ENCODE results near the gene ZBTB9.
"Not testable (repeated sequence)": the region's sequence is repeated elsewhere in the genome, so short reads cannot be mapped to it uniquely, and the experiment has no call there.

ZBTB9 gene

DNA sequence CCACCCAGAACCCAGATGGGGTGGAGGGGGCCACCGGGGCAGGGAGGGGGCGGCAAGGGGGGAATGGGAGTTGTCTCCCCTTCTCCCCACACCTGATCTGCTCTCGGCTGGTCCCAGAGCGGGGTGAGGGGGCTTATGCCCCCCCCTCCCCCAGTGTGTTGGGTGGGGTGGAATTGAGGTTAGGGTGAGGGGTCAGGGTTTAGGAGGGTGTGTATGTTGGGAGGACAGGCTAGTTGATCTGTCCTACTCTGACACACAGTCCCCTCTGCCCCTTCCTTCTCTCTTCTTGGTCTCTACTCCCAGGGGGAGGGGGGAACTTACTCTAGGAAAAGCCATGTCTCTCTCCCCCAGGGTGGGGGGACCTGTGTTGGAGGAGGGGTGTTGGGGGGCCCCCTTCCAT, 1.9 kb upstream of the ZBTB9 start:
- no peak for TF ChIP-seq ZNF274 (IDR thresholded peaks at IDR 0.05; ENCODE audit: low read depth, low read length)
- no peak overlapping the region for H3K4me3 ChIP-seq (ENCODE audit: low read length)

DNA sequence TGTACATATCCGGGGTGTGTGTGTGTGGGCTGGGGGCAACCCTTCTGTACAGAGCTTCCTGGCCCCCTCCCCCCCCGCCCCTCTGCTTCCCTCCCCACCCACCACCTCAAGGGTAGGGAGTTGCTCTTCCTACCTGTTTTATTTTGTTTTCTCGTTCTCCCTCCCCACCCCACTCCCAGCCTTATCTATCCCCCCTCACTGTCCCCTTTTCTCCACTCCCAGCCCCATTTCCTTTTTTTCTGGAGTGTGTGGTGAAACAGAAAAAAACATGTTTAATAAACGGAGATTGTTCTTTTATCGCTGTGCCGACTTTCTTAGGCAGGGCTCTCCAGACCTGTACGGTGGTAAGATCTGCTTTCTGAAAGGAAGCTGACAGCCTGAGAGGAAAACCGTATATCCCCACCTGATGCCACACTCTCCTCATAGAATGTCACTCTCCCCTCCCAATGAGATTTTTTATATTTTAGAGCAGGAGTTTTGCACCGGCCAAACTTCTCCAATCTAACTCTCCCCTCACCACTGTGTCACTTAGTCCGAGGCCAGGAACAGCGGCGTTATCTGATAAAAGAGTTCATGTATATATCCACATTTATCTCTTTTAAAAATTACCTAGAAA, 875 bp upstream of the ZBTB9 start:
- H3K4me3 ChIP-seq (ENCODE audit: low read length), result peak overlapping the region; percentile 96
- TF ChIP-seq ZNF274 (IDR thresholded peaks at IDR 0.05; ENCODE audit: low read depth, low read length), result no peak

DNA sequence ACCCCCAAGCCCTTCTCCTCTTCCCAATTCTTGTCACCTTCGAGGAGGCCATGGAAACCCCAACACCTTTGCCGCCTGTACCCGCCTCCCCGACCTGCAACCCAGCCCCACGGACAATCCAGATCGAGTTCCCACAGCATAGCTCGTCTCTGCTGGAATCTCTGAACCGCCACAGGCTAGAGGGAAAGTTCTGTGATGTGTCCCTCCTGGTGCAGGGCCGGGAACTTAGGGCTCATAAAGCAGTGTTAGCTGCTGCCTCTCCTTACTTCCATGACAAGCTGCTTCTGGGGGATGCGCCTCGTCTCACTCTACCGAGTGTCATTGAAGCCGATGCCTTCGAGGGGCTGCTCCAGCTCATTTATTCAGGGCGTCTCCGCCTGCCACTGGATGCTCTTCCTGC, 675 bp downstream of the ZBTB9 start:
- H3K4me3 ChIP-seq (ENCODE audit: low read length), result peak overlapping the region; percentile 86
- no peak for TF ChIP-seq ZNF274 (IDR thresholded peaks at IDR 0.05; ENCODE audit: low read depth, low read length)

DNA sequence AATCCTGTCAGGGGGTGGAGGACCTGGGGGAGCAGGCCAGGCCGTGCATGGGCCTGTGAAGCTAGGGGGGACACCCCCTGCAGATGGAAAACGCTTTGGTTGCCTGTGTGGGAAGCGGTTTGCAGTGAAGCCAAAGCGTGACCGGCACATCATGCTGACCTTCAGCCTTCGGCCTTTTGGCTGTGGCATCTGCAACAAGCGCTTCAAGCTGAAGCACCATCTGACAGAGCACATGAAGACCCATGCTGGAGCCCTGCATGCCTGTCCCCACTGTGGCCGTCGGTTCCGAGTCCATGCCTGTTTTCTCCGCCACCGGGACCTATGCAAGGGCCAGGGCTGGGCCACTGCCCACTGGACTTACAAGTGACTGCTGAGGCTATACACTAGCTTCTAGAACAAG, 1.8 kb downstream of the ZBTB9 start:
- no peak overlapping the region for H3K4me3 ChIP-seq (ENCODE audit: low read length)
- no peak for TF ChIP-seq ZNF274 (IDR thresholded peaks at IDR 0.05; ENCODE audit: low read depth, low read length)

DNA sequence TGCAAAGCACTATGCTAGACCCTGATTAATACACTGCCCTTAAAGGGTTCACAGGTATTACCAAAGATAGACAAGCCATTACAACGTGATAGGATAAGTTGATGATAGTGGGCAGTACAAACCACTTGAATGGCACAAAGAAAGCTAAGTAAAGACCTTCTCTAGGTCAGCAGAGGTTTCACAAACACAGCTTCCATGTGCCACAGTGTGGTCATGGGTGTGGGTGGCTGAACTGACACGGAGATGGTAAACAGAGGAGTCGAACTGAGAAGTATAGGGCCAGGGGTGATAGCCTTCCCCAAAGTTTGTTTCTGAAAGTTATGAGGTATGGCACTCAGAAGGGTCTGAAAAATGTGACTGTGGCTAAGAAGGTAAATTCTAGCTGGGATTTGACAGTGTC, 4.3 kb downstream of the ZBTB9 start:
- no peak for TF ChIP-seq ZNF274 (IDR thresholded peaks at IDR 0.05; ENCODE audit: low read depth, low read length)

DNA sequence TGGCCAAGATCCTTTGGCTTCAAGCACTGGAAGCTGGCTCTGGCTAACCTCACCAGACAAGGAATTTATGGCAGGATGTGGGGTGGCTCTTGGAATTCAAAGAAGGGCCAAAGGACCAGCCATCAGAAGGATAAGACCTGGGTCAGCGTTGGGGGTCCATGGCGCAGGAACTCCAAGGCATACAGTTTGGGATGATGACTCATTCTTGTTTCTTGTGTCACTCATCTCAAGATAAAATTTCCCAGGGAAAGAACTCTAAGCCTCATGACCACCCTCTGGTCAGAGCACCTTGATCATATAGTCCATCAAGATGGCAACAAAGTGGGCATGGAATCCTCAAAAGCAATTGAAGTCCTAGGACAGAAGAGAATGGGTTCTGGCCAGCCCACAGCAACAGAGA, 4.8 kb downstream of the ZBTB9 start:
- no peak for TF ChIP-seq ZNF274 (IDR thresholded peaks at IDR 0.05; ENCODE audit: low read depth, low read length)
- no peak overlapping the region for H3K4me3 ChIP-seq (ENCODE audit: low read length)

More for the DNA sequence above, 4.3 kb downstream of the ZBTB9 start:
- H3K4me3 ChIP-seq (ENCODE audit: low read length), result no peak overlapping the region

DNA sequence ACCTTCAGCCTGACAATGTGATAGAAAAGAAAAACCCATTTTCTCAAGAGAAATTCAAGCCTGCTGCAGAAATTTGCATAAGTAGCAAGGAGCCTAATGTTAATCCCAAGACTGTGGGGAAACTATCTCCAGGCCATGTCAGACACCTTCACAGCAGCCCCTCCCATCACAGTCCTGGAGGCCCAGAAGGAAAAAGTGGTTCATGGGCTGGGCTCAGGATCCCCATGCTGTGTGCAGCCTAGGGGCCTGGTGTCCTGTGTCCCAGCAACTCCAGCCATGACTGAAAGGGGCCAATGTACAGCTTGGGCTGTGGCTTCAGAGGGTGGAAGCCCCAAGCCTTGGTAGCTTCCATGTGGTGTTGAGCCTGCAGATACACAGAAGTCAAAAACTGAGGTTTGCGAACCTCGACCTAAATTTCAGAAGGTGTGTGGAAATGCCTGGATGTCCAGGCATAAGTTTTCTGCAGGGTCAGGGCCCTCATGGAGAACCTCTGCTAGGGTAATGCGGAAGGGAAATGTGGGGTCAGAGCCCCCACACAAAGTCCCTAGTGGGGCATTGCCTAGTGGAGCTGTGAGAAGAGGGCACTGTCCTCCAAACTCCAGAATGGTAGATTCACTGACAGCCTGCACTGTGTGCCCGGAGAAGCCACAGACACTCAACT, 11.8 kb downstream of the ZBTB9 start:
- no peak for TF ChIP-seq ZNF274 (IDR thresholded peaks at IDR 0.05; ENCODE audit: low read depth, low read length)
- H3K4me3 ChIP-seq (ENCODE audit: low read length), result no peak overlapping the region

DNA sequence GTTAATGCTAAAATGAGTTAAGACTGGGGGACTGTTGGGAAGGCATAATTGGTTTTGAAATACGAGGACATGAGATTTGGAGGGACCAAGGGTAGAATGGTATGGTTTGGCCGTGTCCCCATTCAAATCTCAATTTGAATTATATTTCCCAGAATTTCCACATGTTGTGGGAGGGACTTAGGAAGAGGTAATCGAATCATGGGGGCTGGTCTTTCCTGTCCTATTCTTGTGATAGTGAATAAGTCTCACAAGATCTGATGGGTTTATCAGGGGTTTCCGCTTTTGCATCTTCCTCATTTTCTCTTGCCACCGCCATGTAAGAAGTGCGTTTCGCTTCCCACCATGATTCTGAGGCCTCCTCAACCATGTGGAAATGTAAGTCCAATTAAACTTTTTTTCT, 12.7 kb downstream of the ZBTB9 start:
- no peak for TF ChIP-seq ZNF274 (IDR thresholded peaks at IDR 0.05; ENCODE audit: low read depth, low read length)
- H3K4me3 ChIP-seq (ENCODE audit: low read length), result no peak overlapping the region

DNA sequence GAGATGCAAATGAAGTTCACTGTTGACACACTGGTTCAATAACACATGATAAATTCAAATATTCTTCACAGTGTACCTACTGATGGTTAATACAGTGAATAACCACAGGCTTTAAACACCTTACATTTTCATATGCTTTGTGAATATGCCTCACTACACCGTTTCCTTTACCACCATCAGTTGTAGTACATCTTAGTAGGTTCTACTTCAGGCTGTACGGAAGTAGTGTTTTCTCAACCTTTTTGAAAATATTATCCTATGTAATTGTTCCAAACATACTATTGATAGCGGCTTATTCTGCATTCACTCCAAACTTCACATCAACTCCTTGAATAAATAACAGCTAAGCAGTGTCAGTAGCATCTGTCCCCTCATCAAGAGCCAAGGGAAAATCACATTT, 15.3 kb downstream of the ZBTB9 start:
- no peak overlapping the region for H3K4me3 ChIP-seq (ENCODE audit: low read length)
- TF ChIP-seq ZNF274 (IDR thresholded peaks at IDR 0.05; ENCODE audit: low read depth, low read length), result no peak

DNA sequence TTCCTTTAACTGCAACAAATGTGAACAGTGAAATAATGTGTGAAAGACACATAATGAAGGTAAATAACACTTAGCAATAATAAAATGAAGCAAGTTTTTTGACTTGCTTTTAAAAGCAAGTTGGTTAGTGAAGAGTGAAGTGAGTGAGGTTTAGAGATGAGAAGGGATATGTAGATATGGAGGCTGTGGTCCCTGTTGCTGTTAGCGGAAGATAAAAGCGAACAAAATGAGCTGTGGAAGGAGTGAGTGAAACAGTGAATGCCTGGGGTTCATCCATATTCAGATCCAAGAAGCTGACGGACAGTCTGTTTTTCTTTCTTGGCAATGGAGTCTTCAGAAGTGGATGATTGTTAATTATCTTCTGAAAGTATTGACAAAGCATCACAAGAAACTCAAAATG, 23.5 kb downstream of the ZBTB9 start:
- TF ChIP-seq ZNF274 (IDR thresholded peaks at IDR 0.05; ENCODE audit: low read depth, low read length), result no peak
- no peak overlapping the region for H3K4me3 ChIP-seq (ENCODE audit: low read length)

DNA sequence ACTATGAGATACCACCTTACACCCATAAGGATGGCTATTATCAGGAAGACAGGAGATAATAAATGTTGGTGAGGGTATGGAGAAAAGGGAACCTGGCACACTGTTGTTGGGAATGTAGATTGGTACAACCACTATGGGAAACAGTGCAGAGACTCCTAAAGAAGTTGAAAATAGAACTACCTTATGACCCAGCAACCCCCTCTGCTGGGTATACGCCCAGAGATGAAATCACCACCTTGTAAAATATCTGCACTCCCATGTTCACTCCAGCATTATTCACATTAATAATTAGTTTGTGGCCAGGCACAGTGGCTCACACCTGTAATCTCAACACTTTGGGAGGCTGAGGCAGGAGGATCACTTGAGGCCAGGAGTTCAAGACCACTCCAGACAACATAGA, 26.8 kb downstream of the ZBTB9 start:
- TF ChIP-seq ZNF274 (IDR thresholded peaks at IDR 0.05; ENCODE audit: low read depth, low read length), result no peak
- no peak overlapping the region for H3K4me3 ChIP-seq (ENCODE audit: low read length)

DNA sequence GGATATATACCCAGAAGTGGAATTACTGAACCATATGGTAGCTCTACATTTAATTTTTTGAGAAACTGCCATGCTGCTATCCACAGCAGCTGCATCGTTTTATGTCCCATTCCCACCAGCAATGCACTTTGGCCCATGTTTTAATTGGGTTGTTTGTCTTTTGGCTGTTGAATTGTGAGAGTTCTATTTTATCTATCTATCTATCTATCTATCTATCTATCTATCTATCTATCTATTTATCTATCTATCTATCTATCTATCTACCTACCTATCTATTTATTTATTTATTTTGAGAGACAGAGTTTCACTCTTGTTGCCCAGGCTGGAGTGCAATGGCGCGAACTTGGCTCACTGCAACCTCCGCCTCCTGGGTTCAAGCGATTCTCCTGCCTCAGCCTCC, 28.2 kb downstream of the ZBTB9 start:
- not testable (repeated sequence) for H3K4me3 ChIP-seq (ENCODE audit: low read length)

DNA sequence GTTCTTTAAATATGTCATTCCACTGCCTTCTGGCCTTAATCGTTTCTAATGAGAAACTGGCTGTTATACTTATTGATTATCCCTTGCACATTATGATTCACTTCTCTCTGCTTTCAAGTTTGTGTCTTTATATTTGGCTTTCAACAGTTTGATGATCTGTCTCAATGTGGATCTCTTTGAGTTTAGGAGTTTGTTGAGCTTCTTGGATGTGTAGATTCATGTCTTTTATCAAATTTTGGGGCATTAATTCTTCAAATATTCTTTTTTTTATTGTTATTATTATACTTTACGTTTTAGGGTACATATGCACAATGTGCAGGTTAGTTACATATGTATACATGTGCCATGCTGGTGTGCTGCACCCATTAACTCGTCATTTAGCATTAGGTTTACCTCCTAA, 29.3 kb downstream of the ZBTB9 start:
- no peak for TF ChIP-seq ZNF274 (IDR thresholded peaks at IDR 0.05; ENCODE audit: low read depth, low read length)
- no peak overlapping the region for H3K4me3 ChIP-seq (ENCODE audit: low read length)

DNA sequence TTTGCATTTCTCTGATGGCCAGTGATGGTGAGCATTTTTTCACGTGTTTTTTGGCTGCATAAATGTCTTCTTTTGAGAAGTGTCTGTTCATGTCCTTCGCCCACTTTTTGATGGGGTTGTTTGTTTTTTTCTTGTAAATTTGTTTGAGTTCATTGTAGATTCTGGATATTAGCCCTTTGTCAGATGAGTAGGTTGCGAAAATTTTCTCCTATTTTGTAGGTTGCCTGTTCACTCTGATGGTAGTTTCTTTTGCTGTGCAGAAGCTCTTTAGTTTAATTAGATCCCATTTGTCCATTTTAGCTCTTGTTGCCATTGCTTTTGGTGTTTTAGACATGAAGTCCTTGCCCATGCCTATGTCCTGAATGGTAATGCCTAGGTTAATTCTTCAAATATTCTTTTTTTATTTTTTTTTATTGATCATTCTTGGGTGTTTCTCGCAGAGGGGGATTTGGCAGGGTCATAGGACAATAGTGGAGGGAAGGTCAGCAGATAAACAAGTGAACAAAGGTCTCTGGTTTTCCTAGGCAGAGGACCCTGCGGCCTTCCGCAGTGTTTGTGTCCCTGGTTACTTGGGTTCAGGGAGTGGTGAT, 30.4 kb downstream of the ZBTB9 start:
- not testable (repeated sequence) for H3K4me3 ChIP-seq (ENCODE audit: low read length)

DNA sequence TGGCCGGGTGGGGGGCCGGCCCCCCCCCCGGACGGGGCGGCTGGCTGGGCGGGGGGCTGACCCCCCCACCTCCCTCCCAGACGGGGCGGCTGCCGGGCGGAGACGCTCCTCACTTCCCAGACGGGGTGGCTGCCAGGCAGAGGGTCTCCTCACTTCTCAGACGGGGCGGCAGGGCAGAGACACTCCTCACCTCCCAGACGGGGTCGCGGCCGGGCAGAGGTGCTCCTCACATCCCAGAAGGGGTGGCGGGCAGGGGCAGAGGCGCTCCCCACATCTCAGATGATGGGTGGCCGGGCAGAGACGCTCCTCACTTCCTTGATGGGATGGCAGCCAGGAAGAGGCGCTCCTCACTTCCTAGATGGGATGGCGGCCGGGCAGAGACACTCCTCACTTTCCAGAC, 31.3 kb downstream of the ZBTB9 start:
- H3K4me3 ChIP-seq (ENCODE audit: low read length), result not testable (repeated sequence)

DNA sequence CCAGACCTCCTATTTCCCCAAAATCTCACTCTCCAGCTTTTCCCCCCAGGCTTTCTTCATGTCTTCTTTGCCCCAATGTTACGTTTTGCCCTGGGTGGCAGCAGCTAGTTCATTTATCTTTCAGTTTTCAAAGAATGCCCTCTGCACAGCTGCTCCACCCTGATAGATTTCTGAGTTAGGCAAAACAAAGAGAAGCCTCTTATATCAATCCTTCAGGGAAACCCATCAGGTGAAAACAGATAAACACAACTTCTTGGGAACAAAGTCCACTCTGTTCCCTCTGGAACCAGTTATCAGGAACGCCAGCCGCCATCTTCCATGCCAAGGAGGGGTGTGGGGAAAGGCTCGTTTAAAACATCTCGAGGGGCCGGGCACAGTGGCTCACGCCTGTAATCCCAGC, 34.0 kb downstream of the ZBTB9 start:
- no peak overlapping the region for H3K4me3 ChIP-seq (ENCODE audit: low read length)
- no peak for TF ChIP-seq ZNF274 (IDR thresholded peaks at IDR 0.05; ENCODE audit: low read depth, low read length)

Data from GM08714 (cell line).